ENCODE data around the gene RAPGEF4. TPM values are rescaled to one million over a fixed set of nuclear protein-coding genes. Genes with fewer than 3 reads are reported as not detected.

RAPGEF4 gene
- total and polyA plus RNA-seq, 2 of the 13 experiments (the other 11 are each of a cell fraction or from before 2014, with no cell fraction given): 0.78 to 0.91 TPM

GRCh38 chr2:173048897-173049661 lies 313.4 kb downstream of the RAPGEF4 start (continued):
- TF ChIP-seq HMGXB3 (CRISPR knock-in tag; IDR thresholded peaks at IDR 0.05; ENCODE audit: borderline replicate concordance) (no peak), ZNF546 (CRISPR knock-in tag; conservative IDR thresholded peaks at IDR 0.05) (no peak), FOXA1 (IDR thresholded peaks at IDR 0.05) (no peak), FOXA1 (CRISPR knock-in tag; IDR thresholded peaks at IDR 0.05) (peak; percentile 61), ZNF44 (CRISPR knock-in tag; IDR thresholded peaks at IDR 0.05) (no peak), ZBTB38 (CRISPR knock-in tag; IDR thresholded peaks at IDR 0.05) (no peak), ZNF382 (CRISPR knock-in tag; IDR thresholded peaks at IDR 0.05; ENCODE audit: borderline replicate concordance) (no peak), ZNF264 (CRISPR knock-in tag; IDR thresholded peaks at IDR 0.05) (no peak), KAT8 (CRISPR knock-in tag; IDR thresholded peaks at IDR 0.05) (peak; percentile 61), RARG (CRISPR knock-in tag; IDR thresholded peaks at IDR 0.05; ENCODE audit: low read depth) (no peak), ZFP37 (CRISPR knock-in tag; IDR thresholded peaks at IDR 0.05; ENCODE audit: borderline replicate concordance) (no peak), HNF1A (IDR thresholded peaks at IDR 0.05; ENCODE audit: low read depth) (peak; percentile 87), HNF1A (CRISPR knock-in tag; IDR thresholded peaks at IDR 0.05; ENCODE audit: borderline replicate concordance) (peak; percentile 68; the same call in 1 of the 2 replicates), RFX3 (CRISPR knock-in tag; IDR thresholded peaks at IDR 0.05) (no peak), ZFP1 (CRISPR knock-in tag; IDR thresholded peaks at IDR 0.05) (no peak), ZNF737 (CRISPR knock-in tag; IDR thresholded peaks at IDR 0.05; ENCODE audit: borderline replicate concordance) (no peak), ZBTB10 (CRISPR knock-in tag; IDR thresholded peaks at IDR 0.05; ENCODE audit: borderline replicate concordance) (no peak), EZH2 (conservative IDR thresholded peaks at IDR 0.05; ENCODE audit: low read depth, low read length) (no peak), ZNF839 (CRISPR knock-in tag; IDR thresholded peaks at IDR 0.05; ENCODE audit: borderline replicate concordance) (no peak)

Measured in HepG2 (cell line).